ENCODE results near the gene C2CD4D.
"Not testable (repeated sequence)": the region's sequence is repeated elsewhere in the genome, so short reads cannot be mapped to it uniquely, and the experiment has no call there.

The C2CD4D gene

GRCh38 chr1:151858030-151858746, 18.6 kb upstream of the C2CD4D start:
- no peak for DNase-seq

DNA sequence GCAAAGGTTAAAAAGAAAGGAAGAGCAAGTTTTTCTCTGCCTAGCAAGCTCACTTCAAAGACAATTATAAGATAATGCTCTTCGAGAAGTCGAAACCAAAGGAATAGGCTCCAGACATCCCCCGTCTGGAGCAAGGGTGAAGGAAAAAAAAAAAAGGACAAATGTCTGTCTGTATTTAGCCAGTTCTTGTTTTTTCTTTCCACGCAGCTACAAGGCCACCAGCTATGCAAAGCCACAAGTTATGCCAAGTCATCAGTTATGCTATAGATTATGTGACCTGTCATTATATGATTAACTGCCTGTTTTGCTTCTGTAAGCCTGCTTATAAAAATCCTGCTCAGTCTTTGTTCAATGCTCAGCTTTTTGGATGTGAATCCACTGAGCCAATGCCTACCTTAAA, 16.3 kb upstream of the C2CD4D start:
- no peak for DNase-seq

- DNase-seq = not testable (repeated sequence)
These were observed 15.9 kb upstream of the C2CD4D start for GRCh38 chr1:151855516-151855915.

DNA sequence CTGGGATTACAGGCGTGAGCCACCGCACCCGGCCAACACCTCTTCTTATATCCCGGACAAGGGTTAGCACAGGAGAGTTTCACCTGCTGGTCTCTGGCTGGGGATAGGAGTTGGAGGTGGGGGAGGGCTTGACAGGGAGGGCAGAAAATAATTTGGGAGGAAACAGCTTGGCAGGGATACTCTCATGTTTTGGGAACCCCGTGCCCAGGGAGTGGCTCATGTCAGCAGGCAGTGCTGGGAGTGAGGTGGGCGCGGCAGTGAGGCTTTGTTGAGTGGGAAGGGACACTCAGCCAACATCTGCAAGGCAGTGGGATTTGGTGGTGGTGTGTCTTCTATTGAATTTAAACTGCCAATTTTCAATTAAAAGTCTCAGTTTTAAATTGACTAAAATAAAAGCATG, 15.0 kb upstream of the C2CD4D start:
- DNase-seq = no peak

DNA sequence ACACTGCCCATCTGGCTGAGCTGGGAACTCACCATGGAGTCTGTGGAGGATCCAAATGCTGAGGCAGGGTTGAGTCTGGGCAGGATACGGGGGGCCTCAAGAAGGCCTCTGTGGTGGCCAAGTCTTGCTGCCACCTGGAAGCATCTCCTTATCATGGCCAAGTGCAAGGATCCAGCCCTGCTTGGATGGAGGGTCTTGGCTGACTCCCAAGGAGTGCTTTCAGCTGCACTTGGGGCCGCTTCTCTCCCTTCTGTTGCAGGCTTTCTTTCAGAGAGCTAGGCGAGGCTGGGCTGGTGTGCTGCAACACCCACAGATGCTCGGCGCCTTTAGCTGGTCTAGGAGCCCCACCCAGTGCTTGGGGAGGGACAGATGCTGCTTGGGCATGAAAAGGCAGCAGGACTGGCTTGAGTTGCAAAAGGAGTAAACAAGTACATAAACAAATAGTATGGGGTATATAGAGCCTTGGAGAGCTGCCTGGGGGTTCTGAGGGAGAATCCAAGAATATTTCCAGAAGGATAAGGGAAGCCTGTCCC, 13.9 kb upstream of the C2CD4D start, which contains the start of gene THEM5:
TSS of gene THEM5 (minus strand) at position 302 of the 533 bp plus-strand sequence. CDS start at position 155, 147 bp downstream.
- peak; percentile 27 for DNase-seq

- DNase-seq = no peak
These were observed 13.1 kb upstream of the C2CD4D start for GRCh38 chr1:151852733-151853132.

- DNase-seq = no peak
These were observed 12.3 kb upstream of the C2CD4D start for GRCh38 chr1:151851886-151852285.

- DNase-seq = no peak
These were observed 10.3 kb upstream of the C2CD4D start for GRCh38 chr1:151849871-151850270.

- DNase-seq = no peak
These were observed 9.5 kb upstream of the C2CD4D start for GRCh38 chr1:151849126-151849525.

- DNase-seq = no peak
These were observed 8.4 kb upstream of the C2CD4D start for GRCh38 chr1:151847867-151848596.

- DNase-seq = no peak
These were observed 7.1 kb upstream of the C2CD4D start for GRCh38 chr1:151846686-151847237.

DNA sequence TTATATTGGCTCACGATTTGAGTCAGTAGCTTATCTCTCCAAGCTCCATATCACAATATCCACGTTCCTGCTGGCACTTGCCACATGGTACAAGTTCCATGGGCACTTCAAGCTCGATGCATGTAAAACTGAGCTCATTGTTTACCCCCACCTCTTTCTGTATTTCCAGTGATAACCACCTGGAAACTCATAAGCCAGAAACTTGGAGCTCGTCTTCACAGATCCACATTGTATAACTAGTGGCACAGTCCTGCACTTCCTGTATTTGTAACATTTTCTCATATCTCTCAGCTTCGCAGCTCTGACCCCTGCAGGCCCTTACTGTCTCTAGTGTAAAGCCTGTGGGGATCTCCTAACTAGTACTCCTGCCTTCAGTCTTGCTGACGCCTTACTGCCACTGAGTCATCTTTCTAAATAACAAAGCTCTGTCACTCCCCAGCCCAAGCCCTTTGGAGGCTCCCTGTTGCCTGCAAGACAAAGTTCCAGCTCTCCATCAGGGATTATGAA, 6.5 kb upstream of the C2CD4D start:
- DNase-seq = no peak

- DNase-seq = no peak
These were observed 3.8 kb upstream of the C2CD4D start for GRCh38 chr1:151843398-151843797.

- no peak for DNase-seq
These were observed 1.5 kb upstream of the C2CD4D start for GRCh38 chr1:151841141-151841540.

GRCh38 chr1:151840421-151840820, 801 bp upstream of the C2CD4D start:
- DNase-seq = no peak

- no peak for DNase-seq
These were observed 573 bp downstream of the C2CD4D start for GRCh38 chr1:151839082-151839412.

GRCh38 chr1:151838222-151839081, 1.2 kb downstream of the C2CD4D start:
- no peak for DNase-seq

DNA sequence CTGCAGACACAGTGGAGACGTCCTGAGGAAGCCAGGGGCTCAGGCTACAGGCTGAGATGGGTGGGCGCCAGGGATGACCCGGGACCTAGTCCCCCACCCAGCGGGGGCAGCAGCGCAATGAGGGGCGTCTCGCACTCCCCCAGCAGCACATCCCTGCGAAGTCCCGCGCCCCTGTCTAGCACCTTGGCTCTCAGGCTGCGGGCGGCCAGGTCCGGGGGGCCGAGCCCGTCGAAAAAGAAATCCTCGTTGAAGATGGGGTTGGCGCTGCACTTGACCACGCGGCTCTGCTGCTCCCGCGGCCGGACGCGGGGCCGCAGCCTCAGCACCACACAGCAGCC, 1.8 kb downstream of the C2CD4D start:
- DNase-seq = no peak

DNA sequence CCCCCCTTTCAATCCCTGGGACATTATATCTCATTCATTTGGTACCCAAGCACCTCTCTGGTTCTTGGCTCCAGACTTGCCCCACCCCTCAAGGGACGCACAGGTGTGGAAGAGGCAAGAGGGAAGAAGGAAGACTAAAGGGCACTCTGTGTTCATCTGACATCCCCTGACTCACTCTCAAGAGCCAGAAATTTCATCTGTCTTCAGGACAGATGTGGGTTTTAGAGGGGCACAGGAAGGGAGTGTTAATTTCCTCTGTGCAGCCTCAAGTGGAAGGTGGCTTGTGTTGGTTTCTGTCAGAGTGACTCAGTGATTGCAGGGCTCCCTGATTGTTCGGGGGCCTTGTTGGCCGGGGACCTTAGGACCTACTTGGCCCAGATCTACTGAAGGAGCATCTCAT, 2.4 kb downstream of the C2CD4D start:
- DNase-seq = no peak

DNA sequence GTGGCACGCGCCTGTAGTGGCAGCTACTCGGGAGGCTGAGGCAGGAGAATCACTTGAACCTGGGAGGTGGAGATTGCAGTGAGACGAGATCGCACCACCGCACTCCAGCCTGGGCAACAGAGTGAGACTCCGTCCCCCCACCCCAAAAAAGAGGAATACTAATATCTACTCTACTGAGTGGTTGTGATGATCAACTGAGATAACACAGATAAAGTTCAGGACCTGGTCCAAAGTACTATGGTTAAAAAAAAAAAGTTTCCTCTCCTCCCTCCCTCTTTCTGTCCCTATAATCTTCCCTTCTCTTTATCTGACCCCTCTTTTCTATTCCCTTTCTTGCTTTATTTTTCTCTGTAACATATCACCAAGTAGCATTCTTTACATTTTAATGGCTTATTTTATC, 4.0 kb downstream of the C2CD4D start:
- no peak for DNase-seq

DNA sequence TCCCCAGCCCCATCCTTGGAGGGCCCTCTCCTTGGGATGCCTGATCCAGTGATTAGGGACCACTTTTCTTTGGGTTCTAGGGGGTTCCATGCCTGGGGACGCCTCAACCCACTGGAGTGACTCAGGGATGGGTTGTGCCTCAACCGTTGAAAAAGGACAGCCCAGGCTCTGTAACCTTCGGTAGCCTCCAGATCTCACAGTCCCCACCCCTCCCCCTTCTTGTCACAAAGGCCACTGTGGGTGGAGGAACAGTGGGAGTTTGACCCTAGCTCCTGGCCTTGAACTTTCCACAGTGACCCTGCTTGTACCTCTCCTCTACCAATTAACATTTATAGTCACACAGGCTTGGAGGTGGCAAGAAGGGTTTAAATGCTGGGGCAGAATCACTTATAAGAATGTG, 5.4 kb downstream of the C2CD4D start:
- no peak for DNase-seq

GRCh38 chr1:151833172-151833900, 6.3 kb downstream of the C2CD4D start:
- DNase-seq = no peak
